ENCODE data around the gene SESTD1. TPM values are rescaled to one million over a fixed set of nuclear protein-coding genes. Genes with fewer than 3 reads are reported as not detected.
"Not testable (repeated sequence)": the region's sequence is repeated elsewhere in the genome, so short reads cannot be mapped to it uniquely, and the experiment has no call there.

The SESTD1 gene
- total RNA-seq, 2 experiments from 2014 or later, result 4.0 to 7.7 TPM

- Mint-ChIP-seq H3K36me3 (no peaks in the 10 kb centered on the region), H3K4me1 (peaks cover 2% of the 10 kb centered on the region), H3K9me3 (ENCODE audit: low read depth) (no peaks in the 10 kb centered on the region), H3K27ac (no peak overlapping the region), H3K4me3 (no peak overlapping the region), H3K27me3 (no peaks in the 10 kb centered on the region)
- CTCF ChIA-PET, result interaction anchor here (0.9 to 1.7 kb wide), 18 partner anchors 15 to 368 kb away, joined by 3 to 12 read pairs (median 4); no protein-coding TSS in a partner anchor
- ATAC-seq (no peak), DNase-seq (no peak)
Observed at GRCh38 chr2:179129574-179130238, 134.9 kb downstream of the SESTD1 start.

DNA sequence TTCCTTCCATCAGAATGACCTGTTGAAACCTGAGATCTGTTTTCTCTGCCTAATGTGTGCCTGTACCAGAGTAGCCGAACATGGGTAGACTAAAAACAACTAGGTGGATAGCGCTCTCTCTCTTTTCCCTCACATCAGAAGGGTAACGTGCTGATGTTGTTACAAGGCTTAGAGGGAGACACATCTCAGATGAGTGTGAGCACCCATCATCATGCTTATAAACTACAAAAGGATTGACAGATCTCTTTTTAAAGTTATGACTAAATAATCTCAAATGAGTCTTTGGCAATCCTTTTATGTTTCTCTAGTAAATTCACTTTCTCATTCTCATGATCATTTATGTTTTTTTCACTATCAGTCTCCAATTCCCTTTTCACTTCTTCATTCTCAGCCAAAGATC lies 139.2 kb downstream of the SESTD1 start:
- no peak for ATAC-seq
- Mint-ChIP-seq H3K4me3 (no peak overlapping the region), H3K9me3 (ENCODE audit: low read depth) (no peaks in the 10 kb centered on the region), H3K27me3 (no peaks in the 10 kb centered on the region), H3K27ac (no peak overlapping the region), H3K4me1 (peaks cover 6% of the 10 kb centered on the region), H3K36me3 (no peaks in the 10 kb centered on the region)
- CTCF ChIA-PET, result no interaction called here
- no peak for DNase-seq

DNA sequence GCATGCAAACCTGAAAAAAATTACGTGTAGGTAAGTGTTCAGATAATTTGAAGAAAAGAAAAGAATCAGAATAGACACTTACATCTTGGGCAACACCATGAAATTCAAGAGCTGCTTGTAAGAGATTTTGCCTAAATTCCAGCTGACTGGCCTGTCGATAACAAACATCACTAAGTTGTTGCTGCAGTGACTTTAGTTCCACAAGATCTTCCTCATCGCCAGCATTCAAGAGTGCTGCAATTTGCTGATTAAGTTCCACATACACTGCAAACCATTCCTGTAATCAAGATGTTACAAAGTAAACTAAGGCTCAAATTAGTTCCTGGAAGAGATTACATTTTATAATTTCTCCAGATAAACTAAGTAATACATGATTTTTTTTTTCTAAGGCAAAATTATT lies 140.3 kb downstream of the SESTD1 start:
- Mint-ChIP-seq H3K4me1 (peaks cover 5% of the 10 kb centered on the region), H3K27me3 (no peaks in the 10 kb centered on the region), H3K36me3 (no peaks in the 10 kb centered on the region), H3K27ac (no peak overlapping the region), H3K9me3 (ENCODE audit: low read depth) (no peaks in the 10 kb centered on the region), H3K4me3 (no peak overlapping the region)
- no peak for DNase-seq
- ATAC-seq, result no peak
- CTCF ChIA-PET, result no interaction called here

GRCh38 chr2:179123272-179123662 lies 141.4 kb downstream of the SESTD1 start:
- Mint-ChIP-seq H3K27ac (no peak overlapping the region), H3K36me3 (no peaks in the 10 kb centered on the region), H3K4me1 (peaks cover 5% of the 10 kb centered on the region), H3K4me3 (no peak overlapping the region), H3K27me3 (no peaks in the 10 kb centered on the region), H3K9me3 (ENCODE audit: low read depth) (no peaks in the 10 kb centered on the region)
- DNase-seq (no peak), ATAC-seq (no peak)
- CTCF ChIA-PET, result no interaction called here

DNA sequence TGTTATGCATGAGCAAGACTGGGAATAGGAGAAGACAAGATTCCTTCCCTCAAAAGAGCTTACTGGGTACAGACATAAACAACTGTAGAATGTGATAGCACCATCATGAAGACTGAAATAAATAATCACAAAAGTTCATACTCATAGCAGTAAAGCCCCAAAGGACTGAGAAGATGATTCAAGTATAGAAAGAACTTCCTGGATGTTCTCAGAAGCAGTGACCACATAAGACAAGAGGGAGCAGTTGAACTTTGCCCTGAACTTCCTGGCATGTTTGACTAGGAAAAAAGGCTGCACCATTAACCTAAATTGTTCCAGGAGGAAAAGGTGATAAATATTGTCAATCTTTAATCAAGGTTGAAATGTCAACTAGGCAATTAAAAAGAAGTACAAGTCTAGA lies 156.9 kb downstream of the SESTD1 start:
- H3K27ac Mint-ChIP-seq, result peak overlapping the region; percentile 68
- no peak overlapping the region for H3K4me3 Mint-ChIP-seq
- CTCF ChIA-PET, result interaction anchor here (1.4 kb wide), 1 partner anchor 22 kb away, joined by 4 read pairs; no protein-coding TSS in a partner anchor
- peaks cover 4% of the 10 kb centered on the region for H3K36me3 Mint-ChIP-seq
- H3K27me3 Mint-ChIP-seq, result no peaks in the 10 kb centered on the region
- peaks cover 29% of the 10 kb centered on the region for H3K4me1 Mint-ChIP-seq
- no peaks in the 10 kb centered on the region for H3K9me3 Mint-ChIP-seq (ENCODE audit: low read depth)
- peak; percentile 82 for ATAC-seq
- DNase-seq, result no peak

DNA sequence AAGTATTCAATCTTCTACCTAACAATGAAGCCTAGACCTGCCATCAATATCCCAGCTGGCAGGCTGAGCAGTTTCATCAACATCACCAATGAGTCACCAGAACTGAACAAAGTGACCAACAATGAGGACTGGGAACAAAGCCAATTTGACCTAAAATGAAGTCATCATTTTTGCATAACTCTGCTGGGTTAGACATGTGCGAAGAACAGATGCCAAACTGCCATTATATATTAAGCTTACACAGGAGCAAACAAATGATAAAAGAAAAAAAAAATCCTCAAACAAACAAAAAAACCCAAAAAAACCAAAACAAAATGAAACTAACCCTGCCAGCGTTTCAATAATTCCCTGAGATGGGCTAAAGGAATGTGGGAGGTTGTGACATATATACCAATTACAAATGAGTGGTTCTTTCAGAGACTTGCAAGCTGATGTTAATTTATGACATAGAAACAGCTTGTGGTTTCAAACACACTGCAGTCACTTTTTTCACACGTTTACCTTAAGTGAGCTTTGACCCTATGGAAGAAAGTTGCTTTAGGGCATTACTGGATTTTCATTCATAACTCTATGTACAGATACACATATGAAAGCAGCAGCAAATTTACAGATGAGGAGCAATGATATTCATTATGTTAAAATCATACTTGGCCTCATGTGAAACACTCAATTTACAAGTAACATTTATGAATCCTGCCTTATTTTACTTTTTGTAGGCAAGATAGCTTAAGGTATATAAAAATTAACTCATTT lies 157.8 kb downstream of the SESTD1 start:
- no peak overlapping the region for H3K4me3 Mint-ChIP-seq
- ATAC-seq (peak; percentile 36), DNase-seq (no peak)
- peaks cover 4% of the 10 kb centered on the region for H3K36me3 Mint-ChIP-seq
- CTCF ChIA-PET, result interaction anchor here (1.4 kb wide), 1 partner anchor 23 kb away, joined by 4 read pairs; no protein-coding TSS in a partner anchor
- peak overlapping the region; percentile 42 for H3K27ac Mint-ChIP-seq
- H3K9me3 Mint-ChIP-seq (ENCODE audit: low read depth), result no peaks in the 10 kb centered on the region
- H3K4me1 Mint-ChIP-seq, result peaks cover 29% of the 10 kb centered on the region
- H3K27me3 Mint-ChIP-seq, result no peaks in the 10 kb centered on the region

- Mint-ChIP-seq H3K27ac (peak overlapping the region; percentile 42), H3K4me1 (peaks cover 29% of the 10 kb centered on the region), H3K9me3 (ENCODE audit: low read depth) (no peaks in the 10 kb centered on the region), H3K27me3 (no peaks in the 10 kb centered on the region), H3K36me3 (peaks cover 4% of the 10 kb centered on the region), H3K4me3 (no peak overlapping the region)
- CTCF ChIA-PET, result no interaction called here
- DNase-seq (no peak), ATAC-seq (no peak)
Observed at GRCh38 chr2:179106342-179106675, 158.3 kb downstream of the SESTD1 start.

GRCh38 chr2:179104736-179105135 lies 159.9 kb downstream of the SESTD1 start:
- no peak for ATAC-seq
- Mint-ChIP-seq H3K27ac (no peak overlapping the region), H3K4me1 (peaks cover 27% of the 10 kb centered on the region), H3K36me3 (peaks cover 4% of the 10 kb centered on the region), H3K9me3 (ENCODE audit: low read depth) (no peaks in the 10 kb centered on the region), H3K27me3 (no peaks in the 10 kb centered on the region), H3K4me3 (no peak overlapping the region)
- no peak for DNase-seq
- CTCF ChIA-PET, result no interaction called here

DNA sequence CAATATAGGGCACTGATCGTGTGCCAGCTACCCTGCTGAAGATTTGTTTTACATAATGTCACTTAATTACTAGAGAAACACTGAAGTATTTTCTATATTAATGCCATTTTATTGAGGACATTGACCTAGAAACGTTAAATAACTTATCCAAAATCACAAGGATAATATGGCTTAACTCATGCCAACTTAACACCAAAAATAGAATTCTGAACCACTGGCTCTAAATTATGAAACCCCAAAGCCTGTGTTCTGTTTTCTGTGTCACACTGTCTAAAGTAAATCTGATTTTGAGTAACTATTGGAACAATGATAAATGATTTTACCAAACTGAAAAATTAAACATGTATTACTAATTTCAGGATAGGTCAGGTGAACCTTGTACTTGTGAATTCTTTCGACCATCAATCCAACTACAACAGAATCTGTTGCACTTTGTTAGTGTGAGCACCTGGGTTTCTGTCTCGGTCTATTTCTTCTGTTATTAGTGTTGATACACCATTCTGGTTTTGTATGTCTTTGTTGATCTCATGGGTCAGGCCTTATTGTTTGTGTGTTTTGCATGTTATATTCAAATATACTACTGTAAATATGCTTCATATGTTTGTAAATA lies 166.4 kb downstream of the SESTD1 start:
- no peak for ATAC-seq

DNA sequence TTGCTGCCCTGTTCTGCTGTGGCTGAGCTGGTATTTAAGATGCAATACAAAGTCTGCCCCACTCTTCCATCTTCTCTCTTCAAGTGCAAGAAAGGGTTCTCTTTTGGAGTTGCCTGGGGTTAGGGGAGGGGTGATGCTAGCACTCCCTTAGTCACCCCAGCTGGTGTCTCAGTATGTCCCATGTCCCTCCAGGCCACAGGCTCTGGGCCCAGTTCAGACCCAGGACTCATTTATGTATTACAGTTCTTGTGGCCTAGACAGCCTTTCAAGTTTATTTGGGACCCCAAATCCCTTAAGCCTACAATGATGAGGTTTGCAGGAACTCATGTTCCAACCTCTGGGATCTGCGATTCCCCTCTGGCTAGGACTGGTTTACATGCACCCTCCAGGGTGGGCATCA lies 167.5 kb downstream of the SESTD1 start:
- Mint-ChIP-seq H3K36me3 (no peaks in the 10 kb centered on the region), H3K9me3 (ENCODE audit: low read depth) (peaks cover 5% of the 10 kb centered on the region), H3K4me3 (no peak overlapping the region), H3K4me1 (peaks cover 12% of the 10 kb centered on the region), H3K27me3 (no peaks in the 10 kb centered on the region), H3K27ac (no peak overlapping the region)
- no peak for ATAC-seq
- DNase-seq, result no peak
- CTCF ChIA-PET, result no interaction called here

More for the DNA sequence above, 166.4 kb downstream of the SESTD1 start:
- Mint-ChIP-seq H3K36me3 (no peaks in the 10 kb centered on the region), H3K4me3 (no peak overlapping the region), H3K9me3 (ENCODE audit: low read depth) (peaks cover 5% of the 10 kb centered on the region), H3K27me3 (no peaks in the 10 kb centered on the region), H3K4me1 (peaks cover 12% of the 10 kb centered on the region), H3K27ac (no peak overlapping the region)
- CTCF ChIA-PET, result no interaction called here
- no peak for DNase-seq

- Mint-ChIP-seq H3K9me3 (ENCODE audit: low read depth) (peaks cover 5% of the 10 kb centered on the region), H3K27me3 (no peaks in the 10 kb centered on the region), H3K4me3 (no peak overlapping the region), H3K36me3 (no peaks in the 10 kb centered on the region), H3K27ac (no peak overlapping the region), H3K4me1 (peaks cover 12% of the 10 kb centered on the region)
- ATAC-seq (peak; percentile 68), DNase-seq (peak; percentile 47)
- CTCF ChIA-PET, result no interaction called here
Observed at GRCh38 chr2:179096090-179096489, 168.5 kb downstream of the SESTD1 start.

DNA sequence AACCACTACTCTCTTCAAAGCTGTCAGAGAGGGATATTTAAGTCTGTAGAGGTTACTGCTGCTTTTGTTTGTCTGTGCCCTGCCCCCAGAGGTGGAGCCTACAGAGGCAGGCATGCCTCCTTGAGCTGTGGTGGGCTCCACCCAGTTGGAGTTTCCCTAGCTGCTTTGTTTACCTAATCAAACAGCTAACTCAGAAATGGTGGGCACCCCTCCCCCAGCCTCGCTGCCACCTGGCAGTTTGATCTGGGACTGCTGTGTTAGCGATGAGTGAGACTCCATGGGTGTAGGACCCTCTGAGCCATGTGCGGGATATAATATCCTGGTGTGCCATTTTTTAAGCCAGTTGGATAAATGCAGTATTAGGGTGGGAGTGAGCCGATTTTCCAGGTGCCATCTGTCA lies 171.7 kb downstream of the SESTD1 start:
- H3K27ac Mint-ChIP-seq; H3K9me3 Mint-ChIP-seq (ENCODE audit: low read depth); ATAC-seq; DNase-seq; H3K36me3 Mint-ChIP-seq; CTCF ChIA-PET; H3K27me3 Mint-ChIP-seq; H3K4me3 Mint-ChIP-seq: not testable (repeated sequence)
- peaks cover 12% of the 10 kb centered on the region for H3K4me1 Mint-ChIP-seq

DNA sequence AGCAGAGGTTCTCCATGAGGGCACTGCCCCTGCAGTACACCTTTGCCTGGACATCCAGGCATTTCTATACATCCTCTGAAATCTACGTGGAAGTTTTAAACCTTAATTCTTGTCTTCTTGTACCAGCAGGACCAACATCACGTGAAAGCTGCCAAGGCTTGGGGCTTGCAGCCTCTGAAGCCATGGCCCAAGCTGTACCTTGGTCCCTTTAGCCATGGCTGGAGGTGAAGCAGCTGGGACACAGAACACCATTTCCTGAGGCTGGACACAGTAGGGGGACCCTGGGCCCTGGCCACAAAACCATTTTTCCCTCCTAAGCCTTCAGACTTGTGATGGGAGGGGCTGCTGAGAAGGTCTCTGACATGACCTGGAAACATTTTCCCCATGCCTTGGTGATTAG lies 181.9 kb downstream of the SESTD1 start:
- H3K27ac Mint-ChIP-seq, result no peak overlapping the region
- peaks cover 14% of the 10 kb centered on the region for H3K9me3 Mint-ChIP-seq (ENCODE audit: low read depth)
- no peak for ATAC-seq
- no peak for DNase-seq
- no peak overlapping the region for H3K4me3 Mint-ChIP-seq
- CTCF ChIA-PET, result no interaction called here
- no peaks in the 10 kb centered on the region for H3K27me3 Mint-ChIP-seq
- no peaks in the 10 kb centered on the region for H3K36me3 Mint-ChIP-seq
- no peaks in the 10 kb centered on the region for H3K4me1 Mint-ChIP-seq

- no peak overlapping the region for H3K4me3 Mint-ChIP-seq
- H3K4me1 Mint-ChIP-seq, result no peaks in the 10 kb centered on the region
- peaks cover 19% of the 10 kb centered on the region for H3K9me3 Mint-ChIP-seq (ENCODE audit: low read depth)
- CTCF ChIA-PET, result no interaction called here
- no peaks in the 10 kb centered on the region for H3K27me3 Mint-ChIP-seq
- no peak overlapping the region for H3K27ac Mint-ChIP-seq
- H3K36me3 Mint-ChIP-seq, result peaks cover 4% of the 10 kb centered on the region
- ATAC-seq (no peak), DNase-seq (no peak)
Observed at GRCh38 chr2:179081954-179082353, 182.7 kb downstream of the SESTD1 start.

All from activated CD8-positive, alpha-beta memory T cell treated with anti-CD3 and anti-CD28 coated beads, Interleukin-2, amount 10 ng/mL, durations not matched to agents 7 days and 5 days (primary cell).